NCI-H748 treated with DMSO at 0.1 percent for 48 hours (cell line): Measurements from ENCODE around the gene KLHL5.
"Not testable (repeated sequence)": the region's sequence is repeated elsewhere in the genome, so short reads cannot be mapped to it uniquely, and the experiment has no call there.

Source experiments
- DNase-seq: peaks from one replicate; lab custom pipeline; 2025; lab: John Stamatoyannopoulos, UW

KLHL5 gene

DNA sequence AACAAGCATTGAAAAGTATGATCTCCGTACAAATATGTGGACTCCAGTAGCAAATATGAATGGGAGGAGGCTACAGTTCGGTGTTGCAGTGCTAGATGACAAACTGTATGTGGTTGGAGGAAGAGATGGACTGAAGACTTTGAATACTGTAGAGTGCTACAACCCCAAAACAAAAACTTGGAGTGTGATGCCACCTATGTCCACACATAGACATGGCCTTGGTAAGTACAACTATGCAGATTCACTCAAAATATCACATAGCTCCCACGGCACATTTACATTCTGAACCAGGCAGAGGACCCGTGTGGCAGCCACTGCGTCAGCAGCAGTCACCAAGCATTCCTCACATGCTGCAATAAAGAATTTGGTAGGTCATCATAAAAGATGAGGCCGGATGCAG lies 41.3 kb downstream of the KLHL5 start:
- DNase-seq = no peak

DNA sequence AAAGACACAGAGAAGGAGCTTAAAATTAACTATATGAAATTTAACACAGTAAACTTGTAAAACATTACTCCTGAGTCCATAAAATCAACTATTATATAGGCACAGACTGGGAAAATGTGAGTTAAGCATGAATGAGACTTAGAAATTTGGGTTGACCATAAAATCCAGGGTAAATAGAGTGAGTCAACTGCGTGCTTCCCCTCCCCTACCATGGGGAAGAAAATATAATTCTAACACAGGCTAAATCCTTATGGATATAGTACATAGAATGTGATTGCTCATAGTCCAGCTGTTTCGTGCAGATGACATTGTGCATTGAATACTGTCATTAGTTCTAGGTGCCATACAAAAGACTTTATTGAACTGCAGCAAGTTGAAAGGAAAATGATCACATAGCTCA lies 42.2 kb downstream of the KLHL5 start:
- DNase-seq = no peak

DNA sequence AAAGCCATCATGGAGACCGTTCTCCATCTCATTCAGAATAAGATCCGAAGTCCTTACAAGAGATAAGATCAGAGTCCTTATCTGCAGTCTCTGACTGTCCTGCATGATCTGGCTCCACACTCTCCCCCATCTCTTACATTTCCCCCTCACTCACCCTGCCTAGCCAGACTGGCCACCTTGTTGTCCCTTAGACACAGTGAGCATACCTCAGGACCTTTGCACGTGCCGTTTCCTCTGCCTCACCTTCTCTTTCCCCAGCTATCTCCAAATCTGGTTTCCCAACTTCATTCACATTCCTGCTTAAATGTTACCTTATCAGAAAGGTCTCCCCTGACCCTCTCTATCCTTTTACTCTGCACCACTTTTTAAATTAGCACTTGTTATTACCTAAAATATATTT lies 44.0 kb downstream of the KLHL5 start:
- no peak for DNase-seq

DNA sequence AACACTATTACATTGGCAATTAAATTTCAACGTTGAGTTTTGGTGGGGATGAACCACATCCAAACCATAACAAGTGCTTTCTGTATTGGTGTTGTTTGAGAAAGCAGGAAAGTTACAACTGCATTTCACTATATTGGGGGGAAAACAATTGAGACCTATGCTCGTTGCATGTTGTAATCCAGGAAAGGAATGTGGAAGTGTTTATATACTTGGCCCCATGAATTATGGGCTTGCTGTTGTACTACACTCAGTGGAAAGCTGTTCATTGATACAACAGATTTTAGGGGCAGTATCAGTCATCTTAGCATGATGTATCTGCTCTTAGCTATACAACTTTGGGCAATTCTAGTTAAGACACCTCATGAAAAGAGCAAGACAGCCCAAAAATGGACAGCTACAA lies 52.4 kb downstream of the KLHL5 start:
- no peak for DNase-seq

DNA sequence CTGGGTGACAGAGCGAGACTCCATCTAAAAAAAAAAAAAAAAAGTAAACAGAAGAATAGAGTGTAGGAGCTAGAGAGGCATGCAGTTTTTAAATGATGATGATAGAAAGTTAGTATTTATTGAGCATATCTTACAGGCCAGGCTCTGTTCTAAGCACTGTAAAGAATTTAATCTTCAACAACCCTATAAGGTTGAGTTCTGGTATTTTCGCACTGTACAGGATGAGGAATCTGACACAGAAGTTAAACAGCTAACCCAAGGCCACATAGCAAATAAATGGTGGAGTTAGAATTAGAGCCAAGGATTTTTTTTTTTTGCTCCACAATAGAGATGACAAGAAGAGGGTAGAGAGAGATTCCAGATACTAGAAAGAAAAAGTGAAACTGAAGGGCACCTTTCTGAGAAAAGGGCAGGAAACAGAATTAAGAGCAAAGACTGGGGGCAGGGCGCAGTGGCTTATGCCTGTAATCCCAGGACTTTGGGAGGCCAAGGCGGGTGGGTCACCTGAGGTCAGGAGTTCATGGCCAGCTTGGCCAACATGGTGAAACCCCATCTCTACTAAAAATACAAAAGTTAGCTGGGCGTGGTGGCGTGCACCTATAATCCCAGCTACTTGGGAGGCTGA lies 56.1 kb downstream of the KLHL5 start:
- no peak for DNase-seq

DNA sequence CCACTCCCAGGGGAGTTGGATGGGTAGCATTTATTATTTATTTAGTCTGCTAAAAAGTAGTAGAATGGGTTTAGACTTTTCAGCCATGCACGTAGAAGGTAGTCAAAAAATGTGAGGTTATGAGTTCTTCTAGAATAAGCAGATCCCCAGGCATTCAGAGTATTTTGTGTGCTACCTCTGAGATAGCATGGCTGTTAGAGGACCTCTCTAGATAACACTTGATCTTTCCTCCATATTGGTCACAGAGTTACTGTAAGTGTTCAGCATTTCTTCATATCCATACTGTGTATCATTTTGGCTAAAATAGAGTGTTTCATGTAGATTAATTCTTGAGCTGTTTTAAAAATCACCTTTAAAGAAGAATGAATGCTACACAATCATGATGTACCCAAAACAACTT lies 58.4 kb downstream of the KLHL5 start:
- no peak for DNase-seq

DNA sequence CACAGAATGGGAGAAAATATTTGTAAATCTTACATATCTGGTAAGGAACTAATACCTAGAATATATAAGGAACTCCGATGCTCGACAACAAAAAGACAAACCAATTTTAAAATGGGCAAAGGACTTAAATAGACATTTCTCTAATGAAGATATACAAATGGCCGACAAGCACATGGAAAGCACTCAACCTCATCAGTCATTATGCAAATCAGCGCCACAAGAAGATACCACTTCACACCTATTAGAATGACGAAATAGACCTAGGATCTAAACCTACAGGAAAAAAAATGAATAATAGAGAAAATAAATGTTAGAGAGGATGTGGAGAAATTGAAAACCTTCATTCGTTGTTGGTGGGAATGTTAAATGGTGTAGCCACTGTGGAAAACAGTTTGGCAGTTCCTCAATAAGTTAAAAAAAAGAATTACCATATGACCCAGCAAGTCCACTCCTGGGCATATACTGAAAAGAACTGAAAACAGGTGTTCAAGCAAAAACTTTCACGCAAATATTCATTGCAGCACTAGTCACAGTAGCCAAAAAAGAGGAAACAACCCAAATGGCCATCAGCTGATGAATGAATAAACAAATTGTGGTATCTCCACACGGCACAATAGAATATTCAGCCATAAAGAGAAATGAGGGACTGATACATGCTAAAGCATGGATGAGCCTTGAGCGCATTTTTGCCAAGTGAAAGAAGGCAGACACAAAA lies 63.0 kb downstream of the KLHL5 start:
- DNase-seq = no peak

DNA sequence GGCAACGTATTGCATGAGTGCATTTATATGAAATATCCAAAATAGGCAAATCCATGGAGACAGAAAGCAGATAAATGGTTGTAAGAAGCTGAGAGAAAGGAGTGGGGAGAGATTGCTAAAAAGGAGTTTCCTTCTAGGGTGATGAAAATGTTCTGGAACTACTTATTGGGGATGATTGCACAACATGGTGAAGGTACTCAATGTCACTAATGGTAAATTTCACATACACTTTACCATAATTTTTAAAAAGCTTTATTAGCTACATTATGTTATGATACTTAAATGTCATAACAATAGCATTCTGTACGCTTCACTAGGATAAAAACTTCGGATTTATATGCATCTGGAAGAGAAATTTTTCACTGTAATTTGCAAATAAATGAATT lies 63.6 kb downstream of the KLHL5 start:
- DNase-seq = no peak

DNA sequence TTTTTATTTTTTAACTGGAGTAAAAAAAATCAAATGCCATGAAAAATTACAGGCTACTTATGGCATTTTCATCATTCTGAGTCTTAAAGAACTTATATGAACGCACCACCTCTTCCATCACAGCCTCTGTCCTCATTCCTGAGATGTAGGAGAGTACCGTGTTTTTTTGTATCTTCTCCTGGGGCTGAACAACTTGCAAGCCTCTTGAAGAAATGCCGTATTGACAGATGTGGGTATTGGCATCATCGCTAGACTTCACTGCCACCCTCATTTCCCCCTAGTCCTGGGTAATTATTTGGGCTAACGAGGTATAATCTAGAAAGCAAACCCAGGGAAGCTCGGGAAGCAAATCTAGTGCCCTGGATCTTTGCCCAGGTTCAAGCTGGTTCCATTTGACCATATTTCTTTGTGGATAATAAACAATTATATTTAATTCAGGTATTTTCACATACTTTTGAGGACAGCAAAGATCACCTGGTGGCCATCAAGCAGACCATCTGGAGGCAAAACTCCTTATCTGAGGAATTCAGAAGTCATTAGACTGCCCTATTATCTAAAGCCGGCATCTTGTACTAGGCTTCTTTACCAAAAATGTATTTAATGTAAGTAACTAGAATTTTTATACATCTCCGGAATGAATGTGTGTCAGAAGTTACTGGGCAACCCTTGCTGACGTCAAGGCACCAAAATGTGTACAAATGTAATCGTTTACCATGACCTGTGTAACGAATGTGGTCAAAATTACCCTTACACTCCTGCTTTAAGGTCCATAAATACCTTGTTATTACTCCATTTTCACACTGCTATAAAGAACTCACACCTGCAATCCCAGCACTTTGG lies 64.4 kb downstream of the KLHL5 start:
- DNase-seq = no peak

DNA sequence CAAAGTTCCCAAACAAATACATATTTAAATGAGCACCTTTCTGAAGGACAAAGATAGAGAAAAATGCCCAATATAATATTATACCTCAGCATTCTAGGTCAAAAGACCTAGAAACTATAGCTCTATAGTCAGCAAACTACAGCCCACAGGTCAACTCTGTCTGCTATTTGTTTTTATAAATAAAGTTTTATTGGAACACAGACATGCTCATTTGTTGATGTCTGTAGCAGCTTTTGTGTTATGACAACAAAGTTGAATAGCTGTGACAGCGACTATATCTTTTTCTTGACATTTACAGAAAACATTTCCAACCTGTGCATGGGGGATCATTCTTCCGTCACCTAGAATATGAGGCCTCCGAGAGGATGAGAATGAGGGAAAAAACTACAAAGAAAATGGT lies 71.6 kb downstream of the KLHL5 start:
- no peak for DNase-seq

DNA sequence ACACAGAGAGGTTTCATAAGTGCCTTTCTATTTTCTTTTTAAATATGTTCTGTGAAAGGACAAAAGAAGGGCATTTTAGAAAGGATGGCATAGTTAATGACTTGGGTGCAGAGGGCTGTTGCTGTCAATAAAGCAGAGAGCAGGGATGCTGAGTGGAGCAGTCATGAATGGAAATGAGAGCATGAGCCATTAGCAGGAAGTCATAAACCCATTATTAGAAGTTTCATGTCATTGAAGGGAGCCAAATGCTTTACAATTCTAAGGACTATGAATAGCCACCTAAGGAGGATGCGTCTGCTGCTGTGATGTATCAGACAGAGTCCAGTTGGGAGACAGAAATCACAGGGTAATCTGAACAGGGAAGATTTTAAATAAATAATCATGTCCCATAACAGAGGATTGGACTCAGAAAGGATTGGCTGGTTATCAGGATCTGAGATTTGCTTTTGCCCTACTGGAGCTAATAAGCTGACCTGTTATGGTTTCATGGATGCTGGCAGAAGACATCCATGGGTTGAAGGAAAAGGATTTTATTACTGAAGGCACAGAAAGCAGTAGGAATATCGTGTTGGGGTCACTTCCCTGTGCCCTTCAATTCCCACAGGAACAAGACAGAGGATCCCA lies 72.8 kb downstream of the KLHL5 start:
- DNase-seq = peak; percentile 51

DNA sequence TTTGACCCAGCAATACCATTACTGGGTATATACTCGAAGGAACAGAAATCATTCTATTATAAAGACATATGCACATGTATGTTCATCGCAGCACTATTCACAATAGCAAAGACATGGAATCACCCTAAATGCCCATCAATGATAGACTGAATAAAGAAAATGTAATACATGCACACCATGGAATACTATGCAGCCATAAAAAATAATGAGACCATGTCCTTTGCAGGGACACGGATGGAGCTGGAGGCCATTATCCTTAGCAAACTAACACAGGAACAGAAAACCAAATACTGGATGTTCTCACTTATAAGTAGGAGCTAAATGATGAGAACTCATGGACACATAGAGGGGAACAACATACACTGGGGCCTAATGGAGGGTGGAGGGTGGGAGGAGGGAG lies 76.2 kb downstream of the KLHL5 start:
- not testable (repeated sequence) for DNase-seq

DNA sequence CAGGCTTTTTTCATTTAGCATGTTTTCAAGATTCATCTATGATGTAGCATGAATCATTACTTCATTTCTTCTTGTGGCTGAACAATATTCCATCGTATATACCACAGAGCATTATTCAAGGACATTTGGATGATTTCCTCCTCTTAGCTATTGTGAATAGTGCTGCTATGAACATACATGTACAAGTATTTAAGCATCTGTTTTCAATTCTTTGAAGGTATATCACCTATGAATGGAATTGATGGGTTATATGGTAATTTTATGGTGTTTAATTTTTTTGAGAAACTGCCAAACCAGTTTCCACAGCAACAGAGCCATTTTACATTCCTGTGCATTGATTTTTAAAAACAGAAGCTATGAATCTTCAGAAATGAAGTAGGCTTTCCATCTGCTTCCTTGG lies 84.2 kb downstream of the KLHL5 start:
- no peak for DNase-seq

DNA sequence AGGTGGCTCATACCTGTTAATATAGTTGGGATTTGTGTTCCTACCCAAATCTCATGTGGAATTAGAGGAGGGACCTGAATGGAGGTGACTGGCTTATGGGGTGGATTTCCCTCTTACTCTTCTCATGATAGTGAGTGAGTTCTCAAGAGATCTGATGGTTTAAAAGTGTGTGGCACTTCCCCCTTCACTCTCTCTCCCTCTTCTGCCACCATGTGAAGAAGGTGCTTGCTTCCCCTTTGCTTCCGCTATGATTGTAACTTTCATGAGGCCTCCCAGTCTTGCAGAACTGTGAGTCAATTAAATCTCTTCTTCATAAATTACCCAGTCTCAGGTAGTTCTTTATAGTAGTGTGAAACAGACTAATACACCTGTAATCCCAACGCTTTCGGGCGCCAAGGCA lies 92.0 kb downstream of the KLHL5 start:
- no peak for DNase-seq

DNA sequence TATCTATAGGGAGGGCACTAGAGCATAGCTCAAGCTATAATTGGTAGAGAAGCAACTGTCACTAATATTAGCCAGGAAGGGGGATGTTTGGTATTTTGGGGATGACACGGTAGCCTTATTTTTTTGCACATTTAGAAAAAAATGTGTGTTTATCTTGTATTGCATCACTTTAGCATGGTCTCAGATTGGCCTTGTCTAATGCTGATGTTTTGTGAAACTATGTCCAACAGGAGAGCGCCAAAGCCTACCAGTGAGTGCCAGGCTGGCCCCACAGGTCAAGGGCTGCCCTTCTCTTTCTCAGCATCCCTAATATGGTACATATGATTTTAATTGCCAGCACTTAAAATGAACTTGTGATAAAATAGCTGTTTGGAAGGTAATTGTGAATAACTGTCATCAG lies 95.5 kb downstream of the KLHL5 start:
- no peak for DNase-seq

DNA sequence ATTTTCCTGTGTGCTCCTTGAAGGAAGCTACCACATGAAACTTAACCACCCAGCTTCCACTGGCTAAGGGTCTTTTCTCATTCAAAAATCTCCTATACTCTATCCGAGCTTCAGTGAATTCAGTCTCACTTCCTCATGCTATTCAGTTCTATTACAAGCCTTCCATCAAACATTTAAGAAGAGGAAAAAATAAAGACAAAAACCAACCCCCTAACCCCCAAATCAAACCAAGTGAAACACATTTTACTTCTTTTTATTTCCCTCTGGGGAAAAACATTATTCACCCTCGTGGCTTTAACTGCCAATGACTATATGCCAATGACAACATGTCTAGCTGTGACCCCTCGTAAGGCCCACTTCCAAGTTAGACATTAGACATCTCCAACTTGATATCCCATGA lies 104.1 kb downstream of the KLHL5 start:
- DNase-seq = no peak

DNA sequence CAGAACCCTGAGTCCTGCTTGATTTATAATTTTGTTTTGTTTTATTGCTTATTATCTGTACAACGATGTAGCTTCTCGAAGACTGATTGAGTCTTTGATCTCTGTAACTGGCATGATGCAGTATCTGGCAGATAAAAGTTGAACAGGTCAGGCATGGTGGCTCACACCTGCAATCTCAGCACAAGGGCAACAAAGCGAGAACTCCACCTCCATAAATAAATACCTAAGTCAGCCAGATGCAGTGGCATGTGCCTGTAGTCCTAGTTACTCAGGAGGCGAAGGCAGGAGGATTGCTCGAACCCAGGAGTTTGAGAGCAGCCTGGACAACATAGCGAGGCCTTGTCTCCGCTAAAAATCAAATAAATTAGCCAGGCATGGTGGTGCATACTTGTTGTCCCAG lies 104.6 kb downstream of the KLHL5 start:
- no peak for DNase-seq

DNA sequence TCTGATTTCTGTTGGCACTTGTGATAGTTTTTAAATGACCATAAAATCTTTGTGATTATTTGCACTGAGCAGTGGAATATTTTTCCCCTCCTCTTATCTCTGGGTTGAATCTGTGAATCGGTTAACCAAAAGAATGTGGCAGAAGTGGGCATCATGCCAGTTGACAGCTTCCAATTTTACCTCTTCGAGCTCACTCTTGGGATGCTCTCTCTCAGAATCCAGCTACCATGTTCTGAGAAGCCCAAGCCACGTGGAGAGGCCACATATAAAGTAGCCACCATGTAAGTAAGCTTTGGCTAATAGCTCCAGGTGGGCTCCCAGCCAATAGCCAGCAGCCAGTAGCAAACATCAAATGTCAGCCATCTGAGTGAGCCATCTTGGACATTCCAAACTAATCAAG lies 107.4 kb downstream of the KLHL5 start:
- no peak for DNase-seq

DNA sequence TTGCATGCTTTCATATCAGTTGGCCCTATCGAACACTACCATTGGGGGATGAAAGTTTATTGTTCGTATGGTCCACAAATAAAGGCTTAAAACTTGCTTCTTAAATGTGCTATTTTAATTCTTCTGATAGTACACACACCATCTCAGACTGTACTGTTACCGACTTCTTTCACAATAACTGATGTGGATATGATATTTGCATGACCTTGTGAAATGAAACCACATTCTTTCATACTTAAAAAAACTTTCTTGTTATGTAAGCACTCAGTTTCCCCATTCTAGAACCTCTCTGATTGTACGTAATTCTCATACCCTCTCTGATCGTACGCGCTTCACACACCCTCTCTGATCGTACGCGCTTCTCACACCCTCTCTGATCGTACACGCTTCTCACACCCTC lies 108.3 kb downstream of the KLHL5 start:
- no peak for DNase-seq
